Thyroid gland (tissue), 4 donors: Measurements from ENCODE around the gene HPS4. TPM values are rescaled to one million over a fixed set of nuclear protein-coding genes. Genes with fewer than 3 reads are reported as not detected.

Source experiments
- DNase-seq, 2 donors: peaks; one replicate each; pipeline ENCODE4 v3.0.0-alpha.2; 2019
- H3K27ac ChIP-seq, 3 donors: fragments of 200-600 bp; sonication (generic); 1 replicate in 2 of 3; 2 replicates in 1 of 3; pipeline ENCODE4 v1.5.1; 2016 to 2019; ENCODE audit warnings: mild to moderate bottlenecking in 1 of 3, moderate library complexity in 1 of 3
- H3K27me3 ChIP-seq: fragments of 200-600 bp; sonication (generic); one replicate; pipeline ENCODE4 v1.5.1; 2019
- H3K36me3 ChIP-seq, 2 donors: fragments of 200-600 bp; sonication (generic); one replicate each; pipeline ENCODE4 v1.5.1; 2016 to 2019
- H3K4me1 ChIP-seq, 2 donors: fragments of 200-600 bp; sonication (generic); one replicate each; pipeline ENCODE4 v1.5.1; 2017 to 2019
- H3K4me3 ChIP-seq, 3 donors: fragments of 200-600 bp; sonication (generic); replicated peaks in 1 of 3; 1 replicate in 2 of 3; 2 replicates in 1 of 3; pipeline ENCODE4 v1.5.1; 2016; ENCODE audit warnings: mild to moderate bottlenecking in 1 of 3
- H3K9me3 ChIP-seq: fragments of 200-600 bp; sonication (generic); one replicate; pipeline ENCODE4 v1.5.1; 2017
- POLR2A ChIP-seq, 2 donors: fragments of 450-650 bp; IDR thresholded peaks; one replicate each; pipeline ENCODE4 v1.6.1; 2017; ENCODE audit warnings: antibody characterized with exemption in 2 of 2, mild to moderate bottlenecking in 2 of 2, moderate library complexity in 1 of 2
- WGBS, 2 donors: methylation state at CpG; one replicate each; pipeline ENCODE4 v1.1.5; 2017; 5-methylcytosine and 5-hydroxymethylcytosine counted together
- intact Hi-C: fragments of 100-400 bp; cut with DNase I; formaldehyde crosslinking; loops from one replicate; pipeline ENCODE4 v1.15.1; 2023
- total RNA-seq, 4 donors: library from RNA; depleted of rRNA; stranded (reverse); fragments of >200 nt; gene quantifications; one replicate each; pipeline ENCODE4 v1.2.3, GENCODE V29; 2016
- TF ChIP-seq, protein P1 (sequence below), 6 experiments: fragments of 200-600 bp in 3 of 6; fragments of 450-650 bp in 3 of 6; sonication (generic) in 3 of 6; IDR thresholded peaks; one replicate each; pipeline ENCODE4 v1.5.1; 2016 to 2019; ENCODE audit warnings: antibody characterized with exemption in 6 of 6, mild to moderate bottlenecking in 2 of 6, inconsistent platforms in 1 of 6, moderate library complexity in 1 of 6

The HPS4 gene
- total RNA-seq, 4 donors from 2014 or later: 27.4 to 51.8 (median 39.1) TPM

DNA sequence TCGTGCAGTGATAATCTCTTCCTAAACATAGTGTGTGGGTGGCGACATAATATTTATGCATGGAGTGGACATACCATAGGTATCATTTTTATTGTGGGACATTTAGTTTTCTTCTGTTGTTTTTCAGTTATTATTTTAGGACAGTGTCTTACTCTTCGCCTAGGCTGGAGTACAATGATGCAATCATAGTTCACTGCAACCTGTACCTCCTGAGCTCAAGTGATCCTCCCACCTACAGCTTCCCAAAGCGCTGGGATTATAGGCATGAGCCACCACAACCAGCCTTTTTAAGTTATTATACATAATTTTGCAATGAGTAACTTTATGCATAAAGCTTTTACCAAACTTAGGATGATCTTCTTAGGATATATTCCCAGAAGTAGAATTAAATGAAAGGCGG, 2.8 kb upstream of the HPS4 start:
- no peak for TF ChIP-seq POLR2A (IDR thresholded peaks at IDR 0.05)
- TF ChIP-seq, protein P1, sequence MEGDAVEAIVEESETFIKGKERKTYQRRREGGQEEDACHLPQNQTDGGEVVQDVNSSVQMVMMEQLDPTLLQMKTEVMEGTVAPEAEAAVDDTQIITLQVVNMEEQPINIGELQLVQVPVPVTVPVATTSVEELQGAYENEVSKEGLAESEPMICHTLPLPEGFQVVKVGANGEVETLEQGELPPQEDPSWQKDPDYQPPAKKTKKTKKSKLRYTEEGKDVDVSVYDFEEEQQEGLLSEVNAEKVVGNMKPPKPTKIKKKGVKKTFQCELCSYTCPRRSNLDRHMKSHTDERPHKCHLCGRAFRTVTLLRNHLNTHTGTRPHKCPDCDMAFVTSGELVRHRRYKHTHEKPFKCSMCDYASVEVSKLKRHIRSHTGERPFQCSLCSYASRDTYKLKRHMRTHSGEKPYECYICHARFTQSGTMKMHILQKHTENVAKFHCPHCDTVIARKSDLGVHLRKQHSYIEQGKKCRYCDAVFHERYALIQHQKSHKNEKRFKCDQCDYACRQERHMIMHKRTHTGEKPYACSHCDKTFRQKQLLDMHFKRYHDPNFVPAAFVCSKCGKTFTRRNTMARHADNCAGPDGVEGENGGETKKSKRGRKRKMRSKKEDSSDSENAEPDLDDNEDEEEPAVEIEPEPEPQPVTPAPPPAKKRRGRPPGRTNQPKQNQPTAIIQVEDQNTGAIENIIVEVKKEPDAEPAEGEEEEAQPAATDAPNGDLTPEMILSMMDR (IDR thresholded peaks at IDR 0.05): no peak
- Histone ChIP-seq H3K27ac (peak overlapping the region; percentile 71 to 79 (median 77)), H3K4me3 (no peak overlapping the region), H3K9me3 (no peaks in the 10 kb centered on the region), H3K36me3 (peaks cover 21 to 24% of the 10 kb centered on the region in 2 donors), H3K27me3 (no peaks in the 10 kb centered on the region), H3K4me1 (peaks cover 26 to 62% of the 10 kb centered on the region in 2 donors)
- intact Hi-C loops: loop anchor here (10.0 kb wide), 2 partner anchors 58 to 98 kb away; no protein-coding TSS in a partner anchor
- WGBS, 2 donors: 92 to 95% methylated on average over 5 of the region's 5 CpGs
- DNase-seq: no peak

DNA sequence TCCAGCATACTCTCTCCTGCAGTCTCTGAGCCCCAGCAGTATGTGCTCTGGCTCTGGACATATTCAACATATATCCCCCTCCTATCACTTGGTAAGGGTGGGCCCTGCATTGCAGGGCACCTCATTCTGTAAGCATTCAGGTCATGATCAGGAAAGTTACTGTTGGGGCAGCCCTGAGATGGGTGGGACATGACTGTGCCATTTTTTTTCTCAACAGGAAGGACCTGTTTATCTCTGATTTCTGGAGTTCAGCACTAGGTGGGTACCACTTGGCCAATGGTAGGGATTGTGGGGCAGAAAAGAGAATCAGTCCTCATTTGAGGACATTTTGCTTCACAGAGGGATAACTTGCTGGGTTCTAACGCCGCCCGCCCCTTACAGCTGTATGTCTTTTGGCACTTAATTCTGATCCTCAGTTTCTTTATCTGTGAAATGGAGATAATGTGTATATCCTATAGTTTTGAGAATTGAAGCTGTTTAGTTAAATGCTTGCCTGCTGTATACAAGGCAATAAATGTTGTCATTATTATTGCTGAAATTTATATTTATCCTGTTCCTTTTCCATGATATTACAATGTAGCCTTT, 2.3 kb upstream of the HPS4 start:
- Histone ChIP-seq H3K27ac (peak overlapping the region in 2 of 3 donors; percentile 18 to 51), H3K4me3 (no peak overlapping the region), H3K27me3 (no peaks in the 10 kb centered on the region), H3K4me1 (peaks cover 26 to 67% of the 10 kb centered on the region in 2 donors), H3K36me3 (peaks cover 16 to 20% of the 10 kb centered on the region in 2 donors), H3K9me3 (no peaks in the 10 kb centered on the region)
- no peak for DNase-seq
- WGBS, 2 donors: 60 to 78% methylated on average over 3 of the region's 3 CpGs
- intact Hi-C loops: loop anchor here (10.0 kb wide), 2 partner anchors 59 to 99 kb away; no protein-coding TSS in a partner anchor
- TF ChIP-seq POLR2A (IDR thresholded peaks at IDR 0.05): no peak
- TF ChIP-seq, protein P1 (IDR thresholded peaks at IDR 0.05): no peak

DNA sequence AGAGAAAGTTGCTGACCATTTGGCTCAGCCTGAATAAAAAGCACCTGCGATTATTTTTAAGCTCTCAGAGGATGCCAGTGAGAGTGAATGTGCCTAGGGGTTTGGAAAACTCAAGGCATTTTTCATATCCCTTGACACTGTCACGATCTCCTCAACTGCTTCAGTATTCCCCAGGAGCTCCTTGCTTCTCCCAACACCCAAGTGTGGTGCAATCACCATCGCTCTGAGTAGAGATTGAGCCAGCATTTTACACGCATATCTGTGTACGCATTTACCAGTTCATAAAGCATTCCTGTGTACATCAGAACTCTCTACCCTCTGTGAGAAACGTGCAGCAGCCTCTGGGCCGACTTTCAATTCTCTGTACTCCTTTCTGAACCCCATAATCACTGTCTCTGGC, 1.4 kb upstream of the HPS4 start:
- no peaks in the 10 kb centered on the region for H3K9me3 ChIP-seq
- peaks cover 10 to 16% of the 10 kb centered on the region in 2 donors for H3K36me3 ChIP-seq
- intact Hi-C loops: loop anchor here (10.0 kb wide), 2 partner anchors 60 to 100 kb away; no protein-coding TSS in a partner anchor
- DNase-seq: no peak
- no peak overlapping the region for H3K4me3 ChIP-seq
- TF ChIP-seq, protein P1 (IDR thresholded peaks at IDR 0.05): no peak
- TF ChIP-seq POLR2A (IDR thresholded peaks at IDR 0.05): no peak
- 55 to 57% methylated on average over 7 of the region's 7 CpGs for WGBS, 2 donors
- peaks cover 26 to 76% of the 10 kb centered on the region in 2 donors for H3K4me1 ChIP-seq
- no peaks in the 10 kb centered on the region for H3K27me3 ChIP-seq
- peak overlapping the region; percentile 85 to 91 (median 90) for H3K27ac ChIP-seq

DNA sequence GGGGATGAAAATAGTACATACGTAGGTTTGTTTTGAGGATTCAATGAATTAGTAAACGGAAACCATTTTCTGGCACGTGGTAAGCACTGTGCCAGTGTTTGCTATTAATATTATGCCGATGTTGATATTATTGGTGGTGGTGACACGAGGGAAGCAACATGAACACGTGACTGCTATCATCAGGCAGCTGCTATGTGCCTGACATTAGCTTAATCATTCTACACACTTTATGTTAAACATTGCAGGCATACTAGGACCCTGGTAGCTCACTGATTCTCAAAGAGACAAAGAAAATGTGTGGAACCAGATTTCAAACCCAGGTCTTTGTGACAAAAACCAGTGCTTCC, 750 bp upstream of the HPS4 start:
- 17 to 19% methylated on average over 6 of the region's 6 CpGs for WGBS, 2 donors
- H3K27ac ChIP-seq: peak overlapping the region; percentile 85 to 91 (median 90)
- peaks cover 26 to 82% of the 10 kb centered on the region in 2 donors for H3K4me1 ChIP-seq
- H3K27me3 ChIP-seq: no peaks in the 10 kb centered on the region
- peak overlapping the region; percentile 21 to 92 (median 74) for H3K4me3 ChIP-seq
- intact Hi-C loops: loop anchor here (10.0 kb wide), 2 partner anchors 60 to 100 kb away; no protein-coding TSS in a partner anchor
- DNase-seq: no peak
- no peaks in the 10 kb centered on the region for H3K9me3 ChIP-seq
- TF ChIP-seq POLR2A (IDR thresholded peaks at IDR 0.05): no peak
- TF ChIP-seq, protein P1 (IDR thresholded peaks at IDR 0.05): no peak
- peaks cover 4 to 9% of the 10 kb centered on the region in 2 donors for H3K36me3 ChIP-seq

DNA sequence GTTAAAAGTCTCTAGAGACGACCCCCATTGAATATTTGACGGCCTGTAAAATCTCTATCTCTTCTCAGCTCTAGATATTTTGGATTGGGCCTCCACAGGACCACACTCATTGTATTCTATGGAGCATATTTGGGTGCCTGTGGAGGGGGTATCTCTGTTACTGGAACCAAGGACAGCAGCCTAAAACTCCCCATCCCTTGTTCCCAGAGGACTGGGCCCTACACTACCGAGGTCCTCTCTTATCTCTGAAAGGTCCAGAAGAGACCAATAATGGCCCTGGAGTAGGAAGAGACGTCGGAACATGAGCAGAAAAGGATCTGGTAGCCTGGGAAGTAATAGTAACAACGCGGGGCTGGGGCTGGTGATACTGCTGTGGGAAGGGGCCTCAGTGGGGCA, 542 bp downstream of the HPS4 start:
- Histone ChIP-seq H3K36me3 (peaks cover 0 to 4% of the 10 kb centered on the region in 2 donors), H3K27me3 (no peaks in the 10 kb centered on the region), H3K4me1 (peaks cover 14 to 76% of the 10 kb centered on the region in 2 donors), H3K27ac (peak overlapping the region; percentile 85 to 91 (median 90)), H3K9me3 (no peaks in the 10 kb centered on the region), H3K4me3 (peak overlapping the region; percentile 21 to 92 (median 74))
- no peak for DNase-seq
- intact Hi-C loops: loop anchor here (10.0 kb wide), 2 partner anchors 62 to 102 kb away; no protein-coding TSS in a partner anchor
- TF ChIP-seq, protein P1 (IDR thresholded peaks at IDR 0.05): no peak
- no peak for TF ChIP-seq POLR2A (IDR thresholded peaks at IDR 0.05)
- 7 to 13% methylated on average over 7 of the region's 7 CpGs for WGBS, 2 donors
